ENCODE results near the gene FANCG.

GRCh38 chr9:35106343-35106730, 26.6 kb upstream of the FANCG start:
- TF ChIP-seq EZH2 (IDR thresholded peaks at IDR 0.05; ENCODE audit: borderline replicate concordance) = no peak
- TF ChIP-seq, protein P1, sequence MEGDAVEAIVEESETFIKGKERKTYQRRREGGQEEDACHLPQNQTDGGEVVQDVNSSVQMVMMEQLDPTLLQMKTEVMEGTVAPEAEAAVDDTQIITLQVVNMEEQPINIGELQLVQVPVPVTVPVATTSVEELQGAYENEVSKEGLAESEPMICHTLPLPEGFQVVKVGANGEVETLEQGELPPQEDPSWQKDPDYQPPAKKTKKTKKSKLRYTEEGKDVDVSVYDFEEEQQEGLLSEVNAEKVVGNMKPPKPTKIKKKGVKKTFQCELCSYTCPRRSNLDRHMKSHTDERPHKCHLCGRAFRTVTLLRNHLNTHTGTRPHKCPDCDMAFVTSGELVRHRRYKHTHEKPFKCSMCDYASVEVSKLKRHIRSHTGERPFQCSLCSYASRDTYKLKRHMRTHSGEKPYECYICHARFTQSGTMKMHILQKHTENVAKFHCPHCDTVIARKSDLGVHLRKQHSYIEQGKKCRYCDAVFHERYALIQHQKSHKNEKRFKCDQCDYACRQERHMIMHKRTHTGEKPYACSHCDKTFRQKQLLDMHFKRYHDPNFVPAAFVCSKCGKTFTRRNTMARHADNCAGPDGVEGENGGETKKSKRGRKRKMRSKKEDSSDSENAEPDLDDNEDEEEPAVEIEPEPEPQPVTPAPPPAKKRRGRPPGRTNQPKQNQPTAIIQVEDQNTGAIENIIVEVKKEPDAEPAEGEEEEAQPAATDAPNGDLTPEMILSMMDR (IDR thresholded peaks at IDR 0.05; ENCODE audit: poor library complexity) = no peak
- TF ChIP-seq EZH2phosphoT487 (IDR thresholded peaks at IDR 0.05; ENCODE audit: low read depth, severe bottlenecking, unreplicated experiment) = no peak
